GM19397 (cell line): ENCODE results near the gene NANOS1.
"Not testable (repeated sequence)": the region's sequence is repeated elsewhere in the genome, so short reads cannot be mapped to it uniquely, and the experiment has no call there.

Source experiments
- ATAC-seq: cut with Tn5 transposase; IDR thresholded peaks from one replicate; pipeline ENCODE4 v1.9.1; 2021; ENCODE audit warnings: mild to moderate bottlenecking, moderate library complexity; ENCODE audit not compliant: unreplicated experiment

Gene NANOS1

GRCh38 chr10:119006451-119007210 lies 22.9 kb upstream of the NANOS1 start:
- no peak for ATAC-seq

GRCh38 chr10:119007211-119007574 lies 22.3 kb upstream of the NANOS1 start:
- no peak for ATAC-seq

GRCh38 chr10:119020627-119020946 lies 8.9 kb upstream of the NANOS1 start:
- no peak for ATAC-seq

- ATAC-seq: no peak
Observed at GRCh38 chr10:119022846-119023552, 6.5 kb upstream of the NANOS1 start.

- ATAC-seq: no peak
Observed at GRCh38 chr10:119023553-119023868, 6.0 kb upstream of the NANOS1 start.

- no peak for ATAC-seq
Observed at GRCh38 chr10:119024882-119025281, 4.6 kb upstream of the NANOS1 start.

- no peak for ATAC-seq
Observed at GRCh38 chr10:119025336-119025735, 4.2 kb upstream of the NANOS1 start.

- ATAC-seq: no peak
Observed at GRCh38 chr10:119025776-119026175, 3.7 kb upstream of the NANOS1 start.

GRCh38 chr10:119026301-119027110 lies 3.0 kb upstream of the NANOS1 start:
- ATAC-seq: no peak

- ATAC-seq: not testable (repeated sequence)
Observed at GRCh38 chr10:119028445-119028899, 1.0 kb upstream of the NANOS1 start.

- ATAC-seq: peak; percentile 61
Observed at GRCh38 chr10:119028900-119029612, 458 bp upstream of the NANOS1 start.

GRCh38 chr10:119030421-119031250 lies 1.1 kb downstream of the NANOS1 start:
- ATAC-seq: peak; percentile 52

- no peak for ATAC-seq
Observed at GRCh38 chr10:119031496-119032059, 2.1 kb downstream of the NANOS1 start.

GRCh38 chr10:119039161-119039560 lies 9.6 kb downstream of the NANOS1 start:
- ATAC-seq: no peak

- no peak for ATAC-seq
Observed at GRCh38 chr10:119041326-119041725, 11.8 kb downstream of the NANOS1 start.

- no peak for ATAC-seq
Observed at GRCh38 chr10:119042169-119042568, 12.7 kb downstream of the NANOS1 start.

GRCh38 chr10:119045561-119045960 lies 16.0 kb downstream of the NANOS1 start:
- ATAC-seq: no peak

GRCh38 chr10:119049361-119049760 lies 19.8 kb downstream of the NANOS1 start:
- no peak for ATAC-seq

GRCh38 chr10:119049777-119050176 lies 20.3 kb downstream of the NANOS1 start:
- ATAC-seq: no peak

GRCh38 chr10:119051775-119052174 lies 22.3 kb downstream of the NANOS1 start:
- no peak for ATAC-seq
